Vagina (tissue), 2 donors: ENCODE data around the gene CLDN19.

ENCODE experiments used
- CTCF ChIP-seq, 3 experiments: fragments of 450-650 bp in 2 of 3; fragments of 200-600 bp in 1 of 3; sonication (generic) in 1 of 3; IDR thresholded peaks; one replicate each; pipeline ENCODE4 v1.5.1; 2017 to 2019; ENCODE audit warnings: antibody characterized with exemption in 3 of 3, mild to moderate bottlenecking in 2 of 3, moderate library complexity in 2 of 3
- POLR2A ChIP-seq, 2 donors: fragments of 450-650 bp; IDR thresholded peaks; one replicate each; pipeline ENCODE4 v1.6.1; 2017; ENCODE audit warnings: antibody characterized with exemption in 2 of 2, mild to moderate bottlenecking in 2 of 2, moderate library complexity in 2 of 2

DNA sequence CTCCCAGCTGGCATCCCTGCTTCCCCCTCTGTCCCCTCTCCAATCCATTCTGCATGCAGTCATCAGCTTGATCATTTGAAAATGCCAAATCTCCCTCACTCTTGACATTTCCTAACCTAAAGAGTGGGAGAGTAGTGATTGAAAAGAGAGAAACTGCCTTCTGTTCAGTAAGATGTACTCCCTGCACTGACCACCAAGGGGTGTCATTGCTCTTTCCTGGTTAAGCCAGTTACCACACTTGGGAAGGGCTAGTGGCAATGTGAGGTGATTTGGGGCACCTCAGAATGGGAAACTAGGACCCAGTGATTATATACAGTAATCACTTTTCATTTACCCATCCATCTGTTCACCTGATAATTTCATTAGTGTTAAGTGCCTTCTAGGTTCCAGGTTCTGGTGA is 37.8 kb upstream of the CLDN19 start:
- TF ChIP-seq CTCF (IDR thresholded peaks at IDR 0.05), result peak; percentile 40 to 58 (median 44)
- no peak for TF ChIP-seq POLR2A (IDR thresholded peaks at IDR 0.05)
